GM23248 (cell line): ENCODE results near the gene MCTP2. TPM values are rescaled to one million over a fixed set of nuclear protein-coding genes. Genes with fewer than 3 reads are reported as not detected.

ENCODE experiments used
- DNase-seq: peaks from one replicate; pipeline ENCODE4 v3.0.0-alpha.2; 2015
- H2AFZ ChIP-seq: fragments of 200-600 bp; sonication (generic); 2 replicates; pipeline ENCODE4 v1.6.1; 2016; ENCODE audit warnings: antibody characterized with exemption
- H3F3A ChIP-seq: fragments of 200-600 bp; sonication (generic); 2 replicates; pipeline ENCODE4 v1.6.1; 2016; ENCODE audit warnings: mild to moderate bottlenecking, antibody characterized with exemption, mixed run types; ENCODE audit not compliant: insufficient read depth
- H3K27ac ChIP-seq: fragments of 200-600 bp; sonication (generic); 2 replicates; pipeline ENCODE4 v1.5.1; 2016; ENCODE audit warnings: mild to moderate bottlenecking
- H3K27me3 ChIP-seq: fragments of 200-600 bp; sonication (generic); replicated peaks from 2 replicates; pipeline ENCODE4 v1.6.1; 2016; ENCODE audit warnings: mild to moderate bottlenecking; ENCODE audit not compliant: insufficient read depth
- H3K36me3 ChIP-seq: fragments of 200-600 bp; sonication (generic); 2 replicates; pipeline ENCODE4 v1.6.1; 2016; ENCODE audit warnings: low read depth, mild to moderate bottlenecking
- H3K4me1 ChIP-seq: fragments of 200-600 bp; sonication (generic); 2 replicates; pipeline ENCODE4 v1.6.1; 2016; ENCODE audit warnings: mild to moderate bottlenecking; ENCODE audit not compliant: insufficient read depth
- H3K4me2 ChIP-seq: fragments of 200-600 bp; sonication (generic); one replicate; pipeline ENCODE4 v1.6.1; 2016; ENCODE audit warnings: mild to moderate bottlenecking; ENCODE audit not compliant: unreplicated experiment
- H3K4me3 ChIP-seq: fragments of 200-600 bp; sonication (generic); 2 replicates; pipeline ENCODE4 v1.5.1; 2016; ENCODE audit warnings: mild to moderate bottlenecking
- H3K79me2 ChIP-seq: fragments of 200-600 bp; sonication (generic); 2 replicates; pipeline ENCODE4 v1.6.1; 2016; ENCODE audit warnings: mild to moderate bottlenecking; ENCODE audit not compliant: insufficient read depth
- H3K9ac ChIP-seq: fragments of 200-600 bp; sonication (generic); 2 replicates; pipeline ENCODE4 v1.6.1; 2016; ENCODE audit warnings: mild to moderate bottlenecking
- H3K9me2 ChIP-seq: fragments of 200-600 bp; sonication (generic); 2 replicates; pipeline ENCODE4 v1.6.1; 2016; ENCODE audit warnings: mixed run types, mild to moderate bottlenecking, moderate library complexity; ENCODE audit not compliant: insufficient read depth
- H3K9me3 ChIP-seq: fragments of 200-600 bp; sonication (generic); one replicate; pipeline ENCODE4 v1.6.1; 2017; ENCODE audit warnings: low read depth
- H4K20me1 ChIP-seq: fragments of 200-600 bp; sonication (generic); 2 replicates; pipeline ENCODE4 v1.6.0; 2016; ENCODE audit not compliant: insufficient read depth
- EZH2 ChIP-seq: fragments of 200-600 bp; sonication (generic); IDR thresholded peaks from 2 replicates; pipeline ENCODE4 v1.6.1; 2018; ENCODE audit warnings: antibody characterized with exemption, mild to moderate bottlenecking; ENCODE audit not compliant: insufficient read depth, poor library complexity, severe bottlenecking
- EZH2phosphoT487 ChIP-seq: fragments of 200-600 bp; sonication (generic); IDR thresholded peaks from 2 replicates; pipeline ENCODE4 v1.6.1; 2018; ENCODE audit warnings: antibody characterized with exemption, moderate library complexity, mild to moderate bottlenecking, low read depth; ENCODE audit not compliant: insufficient read depth
- WGBS, 2 experiments: methylation state at CpG; one replicate each; pipeline ENCODE4 v1.1.6; 2015 to 2017; ENCODE audit warnings: low lambda C conversion rate in 2 of 2, low coverage in 1 of 2; ENCODE audit errors: missing lambda C conversion rate in 2 of 2; 5-methylcytosine and 5-hydroxymethylcytosine counted together
- in situ Hi-C: fragments of 300-500 bp; cut with MboI; formaldehyde crosslinking; loops from 2 replicates; pipeline ENCODE4 v1.15.0; 2020
- polyA plus RNA-seq: library from polyadenylated mRNA; unstranded; fragments of >200 nt; fragmentation: Nextera tagmentation; extraction: Ambion mirVana; gene quantifications from 2 replicates; pipeline ENCODE4 v1.2.1, GENCODE V29; 2016
- total RNA-seq: library from RNA; depleted of rRNA; stranded (reverse); fragments of >200 nt; shearing (Covaris generic); gene quantifications from 2 replicates; pipeline ENCODE4 v1.2.3, GENCODE V29; 2014

The MCTP2 gene
- total and polyA plus RNA-seq, 2 experiments from 2014 or later = 0.70 to 0.97 TPM

DNA sequence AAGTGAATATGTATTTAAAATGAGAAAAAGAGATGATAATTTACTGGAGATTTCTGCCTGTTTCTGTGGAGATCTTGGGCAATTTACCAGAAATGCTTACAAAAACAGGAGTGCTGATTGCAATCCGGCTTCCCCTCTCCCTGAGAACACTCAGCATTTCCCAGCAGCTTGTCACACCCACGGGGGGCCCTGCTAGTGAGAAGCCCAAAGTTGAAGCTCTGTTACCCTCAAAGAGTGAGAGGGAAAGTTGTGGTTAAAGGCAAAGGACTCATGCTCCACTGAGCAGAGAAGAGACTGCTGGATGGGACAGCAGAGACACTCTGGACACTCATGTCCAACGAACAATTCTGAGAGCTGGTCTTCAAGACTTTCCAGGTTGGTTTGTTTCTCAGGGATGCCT is 2.9 kb downstream of the MCTP2 start:
- H3K4me1 ChIP-seq = no peaks in the 10 kb centered on the region
- no peaks in the 10 kb centered on the region for H3K9me3 ChIP-seq
- no peak for DNase-seq
- TF ChIP-seq EZH2 (no peak), EZH2phosphoT487 (no peak)
- no peaks in the 10 kb centered on the region for H4K20me1 ChIP-seq
- no peak overlapping the region for H3K4me3 ChIP-seq
- in situ Hi-C loops = no loop called here
- H2AFZ ChIP-seq = no peak overlapping the region
- H3K79me2 ChIP-seq = no peaks in the 10 kb centered on the region
- no peak overlapping the region for H3K4me2 ChIP-seq
- H3K36me3 ChIP-seq = no peaks in the 10 kb centered on the region
- H3K27me3 ChIP-seq = 0 out of 2 replicates have a peak, but pooled peaks cover 3% of the 10 kb centered on the region
- 26 to 28% methylated on average over 3 of the region's 3 CpGs for WGBS, 2 experiments
- H3K9me2 ChIP-seq = no peaks in the 10 kb centered on the region
- no peaks in the 10 kb centered on the region for H3F3A ChIP-seq
- H3K27ac ChIP-seq = no peak overlapping the region
- no peak overlapping the region for H3K9ac ChIP-seq

GRCh38 chr15:94235041-94235440 is 3.7 kb downstream of the MCTP2 start:
- Histone ChIP-seq H3F3A (no peaks in the 10 kb centered on the region), H3K9me2 (no peaks in the 10 kb centered on the region), H3K4me1 (no peaks in the 10 kb centered on the region), H2AFZ (no peak overlapping the region), H3K4me2 (no peak overlapping the region), H3K9ac (no peak overlapping the region), H3K36me3 (no peaks in the 10 kb centered on the region), H3K79me2 (no peaks in the 10 kb centered on the region), H4K20me1 (no peaks in the 10 kb centered on the region), H3K27ac (no peak overlapping the region), H3K27me3 (0 out of 2 replicates have a peak, but pooled peaks cover under 1% of the 10 kb centered on the region), H3K4me3 (no peak overlapping the region), H3K9me3 (no peaks in the 10 kb centered on the region)
- WGBS, 2 experiments = 85 to 86% methylated on average over 14 of the region's 14 CpGs
- TF ChIP-seq EZH2 (no peak), EZH2phosphoT487 (no peak)
- in situ Hi-C loops = no loop called here
- no peak for DNase-seq

DNA sequence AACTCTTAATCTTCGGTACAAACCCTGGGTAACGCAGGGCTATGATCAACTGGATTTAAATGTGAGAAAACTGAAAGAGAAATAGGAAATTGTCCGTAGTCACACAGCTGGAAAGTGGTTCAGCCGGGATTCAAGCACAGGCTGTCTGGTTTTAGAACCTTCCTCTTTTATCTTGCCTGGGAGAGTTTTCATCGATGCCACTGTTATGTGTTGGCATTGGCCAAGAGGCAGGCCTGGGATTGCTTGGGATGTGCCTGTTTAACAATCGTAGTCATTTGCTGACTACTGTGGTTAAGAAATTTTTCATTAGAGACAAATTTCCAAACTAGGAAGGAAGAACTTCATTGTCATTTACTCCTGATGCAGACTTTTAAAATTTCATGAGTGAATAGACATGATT is 4.3 kb downstream of the MCTP2 start:
- Histone ChIP-seq H2AFZ (no peak overlapping the region), H3K9me3 (no peaks in the 10 kb centered on the region), H3K36me3 (no peaks in the 10 kb centered on the region), H3K79me2 (no peaks in the 10 kb centered on the region), H3K4me3 (no peak overlapping the region), H3K27ac (no peak overlapping the region), H4K20me1 (no peaks in the 10 kb centered on the region), H3F3A (no peaks in the 10 kb centered on the region), H3K27me3 (no peaks in the 10 kb centered on the region), H3K9me2 (no peaks in the 10 kb centered on the region), H3K4me1 (no peaks in the 10 kb centered on the region), H3K4me2 (no peak overlapping the region), H3K9ac (no peak overlapping the region)
- DNase-seq = no peak
- in situ Hi-C loops = no loop called here
- 56 to 61% methylated on average over 6 of the region's 6 CpGs for WGBS, 2 experiments
- TF ChIP-seq EZH2 = no peak
- no peak for TF ChIP-seq EZH2phosphoT487

- Histone ChIP-seq H3K9me2 (no peaks in the 10 kb centered on the region), H3K9me3 (no peaks in the 10 kb centered on the region), H3K27me3 (no peaks in the 10 kb centered on the region), H4K20me1 (no peaks in the 10 kb centered on the region), H3K27ac (no peak overlapping the region), H3K79me2 (no peaks in the 10 kb centered on the region), H3K4me1 (no peaks in the 10 kb centered on the region), H3K4me3 (no peak overlapping the region), H2AFZ (no peak overlapping the region), H3K4me2 (no peak overlapping the region), H3F3A (no peaks in the 10 kb centered on the region), H3K9ac (no peak overlapping the region), H3K36me3 (no peaks in the 10 kb centered on the region)
- in situ Hi-C loops = no loop called here
- 81 to 86% methylated on average over 4 of the region's 4 CpGs for WGBS, 2 experiments
- DNase-seq = no peak
- TF ChIP-seq EZH2 (no peak), EZH2phosphoT487 (no peak)
These were observed 5.2 kb downstream of the MCTP2 start for GRCh38 chr15:94236608-94237007.

DNA sequence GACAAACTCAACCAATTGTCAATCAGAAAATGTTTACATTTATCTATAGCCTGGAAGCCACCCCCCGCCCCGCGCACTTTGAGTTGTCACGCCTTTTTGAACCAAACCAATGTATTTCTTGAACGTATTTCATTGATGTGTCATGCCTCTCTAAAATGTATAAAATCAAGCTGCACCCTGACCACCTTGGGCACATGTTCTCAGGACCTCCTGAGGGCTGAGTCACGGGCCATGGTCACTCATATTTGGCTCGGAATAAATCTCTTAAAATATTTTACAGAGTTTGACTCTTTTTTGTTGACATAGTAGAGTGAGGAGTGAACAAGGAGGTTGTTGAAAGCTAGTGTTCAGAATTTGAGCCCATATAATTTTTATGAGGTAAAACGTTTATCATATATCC is 6.5 kb downstream of the MCTP2 start:
- H3K4me3 ChIP-seq = no peak overlapping the region
- no peak overlapping the region for H3K27ac ChIP-seq
- H3F3A ChIP-seq = no peaks in the 10 kb centered on the region
- 75 to 77% methylated on average over 8 of the region's 8 CpGs for WGBS, 2 experiments
- no peaks in the 10 kb centered on the region for H3K9me3 ChIP-seq
- no peaks in the 10 kb centered on the region for H3K4me1 ChIP-seq
- H2AFZ ChIP-seq = no peak overlapping the region
- no peak for DNase-seq
- H4K20me1 ChIP-seq = no peaks in the 10 kb centered on the region
- no peaks in the 10 kb centered on the region for H3K9me2 ChIP-seq
- H3K79me2 ChIP-seq = no peaks in the 10 kb centered on the region
- no peak overlapping the region for H3K9ac ChIP-seq
- H3K4me2 ChIP-seq = no peak overlapping the region
- H3K36me3 ChIP-seq = no peaks in the 10 kb centered on the region
- no peak for TF ChIP-seq EZH2phosphoT487
- TF ChIP-seq EZH2 = no peak
- no peaks in the 10 kb centered on the region for H3K27me3 ChIP-seq
- in situ Hi-C loops = no loop called here
